NCI-H2029 (cell line): Measurements from ENCODE around the gene APBA2.

Source experiments
- DNase-seq: peaks from one replicate; lab custom pipeline; 2025; lab: John Stamatoyannopoulos, UW

The APBA2 gene

GRCh38 chr15:29102911-29103823 is 217.4 kb downstream of the APBA2 start:
- no peak for DNase-seq

- DNase-seq, result no peak
Measured at GRCh38 chr15:29103824-29104565, 218.2 kb downstream of the APBA2 start.

GRCh38 chr15:29104566-29104880 is 218.7 kb downstream of the APBA2 start:
- DNase-seq, result no peak

DNA sequence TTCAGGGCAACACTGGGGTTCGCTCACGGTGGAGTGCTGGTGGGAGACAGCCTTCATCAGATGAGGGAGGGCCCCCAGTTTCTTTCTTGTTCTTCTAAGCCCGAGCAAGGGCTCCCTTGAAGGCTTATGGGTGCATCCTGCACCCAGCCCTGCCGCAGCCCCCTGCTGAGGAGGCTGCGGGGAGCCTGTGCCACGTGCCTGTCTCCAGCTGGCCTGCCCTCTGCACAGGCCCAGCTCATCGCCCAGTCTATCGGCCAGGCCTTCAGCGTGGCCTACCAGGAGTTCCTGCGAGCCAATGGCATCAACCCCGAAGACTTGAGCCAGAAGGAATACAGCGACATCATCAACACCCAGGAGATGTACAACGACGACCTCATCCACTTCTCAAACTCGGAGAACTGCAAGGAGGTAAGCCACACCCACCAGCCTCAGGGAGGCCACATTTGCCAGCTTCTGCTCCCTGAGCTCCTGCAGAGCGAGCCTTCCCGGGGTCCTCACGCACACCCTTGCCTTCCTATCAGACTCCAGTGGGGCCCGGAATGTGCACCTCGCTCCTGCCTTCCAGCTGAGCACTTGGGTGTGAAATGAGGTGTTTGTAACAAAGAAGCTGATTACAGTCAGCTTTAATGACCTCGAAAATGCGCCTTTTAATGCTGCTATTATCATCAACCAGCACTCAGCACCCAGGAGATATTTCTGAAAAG is 219.5 kb downstream of the APBA2 start:
- no peak for DNase-seq

DNA sequence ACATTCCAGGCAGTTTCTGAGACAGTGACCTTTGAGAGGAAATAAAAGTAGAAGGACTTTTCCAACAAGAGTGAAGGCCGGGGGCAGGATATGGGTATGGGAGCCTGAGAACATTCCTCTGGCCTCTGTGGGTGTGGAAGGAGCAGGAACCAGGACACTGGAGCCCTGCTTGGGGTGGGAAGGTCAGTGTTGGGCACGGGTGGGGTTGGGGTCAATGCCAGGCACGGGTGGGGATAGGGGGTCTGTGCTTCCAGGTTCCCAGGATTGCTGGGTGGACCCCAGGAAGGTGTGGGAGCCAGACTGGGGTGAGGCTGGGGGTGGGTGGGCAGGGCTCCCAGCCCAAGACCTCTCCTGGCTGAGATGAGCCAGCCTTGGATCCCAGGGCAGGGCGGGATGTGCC is 220.3 kb downstream of the APBA2 start:
- DNase-seq, result no peak

DNA sequence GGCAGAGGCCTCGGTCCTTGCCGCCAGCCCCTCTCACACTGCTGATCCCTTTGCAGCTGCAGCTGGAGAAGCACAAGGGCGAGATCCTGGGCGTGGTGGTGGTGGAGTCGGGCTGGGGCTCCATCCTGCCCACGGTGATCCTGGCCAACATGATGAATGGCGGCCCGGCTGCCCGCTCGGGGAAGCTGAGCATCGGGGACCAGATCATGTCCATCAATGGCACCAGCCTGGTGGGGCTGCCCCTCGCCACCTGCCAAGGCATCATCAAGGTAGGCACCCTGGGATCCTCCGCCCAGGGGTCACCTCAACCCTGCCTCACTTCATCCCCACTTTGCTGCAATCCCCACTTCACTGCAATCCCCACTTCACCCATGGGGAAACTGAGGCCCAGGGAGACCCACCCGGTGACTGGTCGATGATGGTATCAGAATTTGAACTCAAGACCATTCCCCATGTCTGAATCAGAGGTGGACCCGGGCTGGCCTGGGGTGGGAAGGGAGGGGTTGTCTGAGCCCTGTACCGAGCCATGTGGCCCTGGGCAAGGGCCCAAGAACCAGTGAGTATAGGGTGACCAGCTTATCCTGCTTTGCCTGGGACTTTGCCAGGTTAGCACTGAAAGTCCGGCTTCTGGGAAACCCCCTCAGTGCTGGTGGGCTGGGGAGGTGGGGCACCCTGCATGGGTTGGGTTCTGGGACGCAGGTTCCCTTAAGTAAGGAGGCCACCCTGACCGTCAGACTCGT is 220.9 kb downstream of the APBA2 start:
- no peak for DNase-seq

DNA sequence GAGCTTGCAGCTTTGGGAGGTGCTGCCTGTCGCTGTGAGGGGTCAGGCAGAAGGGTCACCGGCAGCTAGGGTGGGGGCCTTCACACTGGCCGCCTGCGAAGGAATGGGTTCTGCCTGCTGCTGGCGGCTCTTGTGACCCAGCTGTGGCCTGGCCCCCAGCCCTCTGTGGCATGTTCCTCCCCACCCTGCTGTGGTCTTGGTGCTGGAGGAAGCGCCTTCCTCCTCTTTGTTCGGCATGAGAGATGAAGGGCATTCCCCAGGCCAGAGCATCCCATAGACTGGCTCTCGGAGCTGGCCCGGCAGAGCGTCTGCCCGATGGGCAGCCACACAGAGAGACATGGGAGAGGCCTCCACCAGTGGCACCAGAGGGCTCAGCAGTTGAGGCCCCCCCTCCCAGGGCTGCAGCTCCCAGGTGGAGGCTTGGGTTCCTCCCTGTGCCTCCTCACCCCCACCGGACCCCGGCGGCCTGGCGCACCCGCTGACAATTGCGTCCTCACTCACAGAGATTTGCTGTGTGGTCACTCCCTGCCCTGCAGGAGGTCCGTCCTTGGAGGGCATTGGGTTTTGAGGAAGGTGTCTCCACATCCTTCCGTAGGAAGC is 221.6 kb downstream of the APBA2 start:
- no peak for DNase-seq

GRCh38 chr15:29107971-29108645 is 222.3 kb downstream of the APBA2 start:
- DNase-seq, result no peak

- no peak for DNase-seq
Measured at GRCh38 chr15:29109762-29110161, 224.0 kb downstream of the APBA2 start.

DNA sequence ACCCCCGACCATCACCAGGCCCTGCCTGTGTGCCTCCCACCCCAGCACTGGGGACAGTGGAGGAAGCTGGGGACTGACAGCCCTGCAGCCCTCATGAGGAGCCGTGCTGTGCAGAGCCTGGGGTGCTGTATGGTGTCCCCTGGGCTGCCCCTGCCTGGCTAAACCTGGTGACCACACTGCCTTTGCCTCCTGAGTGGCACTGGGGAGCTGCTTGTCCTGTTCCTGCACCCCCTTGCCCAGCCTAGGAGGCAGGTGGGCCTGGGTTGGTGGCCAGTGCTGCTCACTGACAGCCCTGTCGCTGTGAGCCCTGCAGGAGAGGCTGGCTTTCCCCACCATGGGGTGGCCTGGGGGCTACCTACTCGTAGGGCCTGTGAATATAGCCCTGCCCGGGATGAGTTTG is 224.4 kb downstream of the APBA2 start:
- DNase-seq, result no peak

DNA sequence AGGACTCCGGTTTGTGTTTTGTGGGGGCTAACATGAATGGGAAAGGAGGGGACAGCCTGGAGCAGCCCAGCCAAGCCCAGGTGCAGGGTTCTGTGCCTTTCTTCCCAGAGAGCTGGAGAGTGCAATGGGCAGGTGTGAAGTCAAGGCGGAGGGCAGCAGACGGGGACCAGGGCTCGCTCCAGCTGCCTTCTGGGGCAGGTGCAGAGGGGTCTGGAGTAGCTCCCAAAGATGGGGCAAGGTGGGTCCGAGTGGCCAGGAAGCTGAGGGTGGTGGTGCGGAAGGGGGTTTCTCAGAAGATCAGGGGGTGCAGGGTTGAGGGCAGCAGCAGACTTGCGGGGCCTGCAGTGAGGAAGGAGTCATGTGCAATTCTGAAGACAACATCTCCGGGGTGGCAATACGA is 225.0 kb downstream of the APBA2 start:
- DNase-seq, result no peak

DNA sequence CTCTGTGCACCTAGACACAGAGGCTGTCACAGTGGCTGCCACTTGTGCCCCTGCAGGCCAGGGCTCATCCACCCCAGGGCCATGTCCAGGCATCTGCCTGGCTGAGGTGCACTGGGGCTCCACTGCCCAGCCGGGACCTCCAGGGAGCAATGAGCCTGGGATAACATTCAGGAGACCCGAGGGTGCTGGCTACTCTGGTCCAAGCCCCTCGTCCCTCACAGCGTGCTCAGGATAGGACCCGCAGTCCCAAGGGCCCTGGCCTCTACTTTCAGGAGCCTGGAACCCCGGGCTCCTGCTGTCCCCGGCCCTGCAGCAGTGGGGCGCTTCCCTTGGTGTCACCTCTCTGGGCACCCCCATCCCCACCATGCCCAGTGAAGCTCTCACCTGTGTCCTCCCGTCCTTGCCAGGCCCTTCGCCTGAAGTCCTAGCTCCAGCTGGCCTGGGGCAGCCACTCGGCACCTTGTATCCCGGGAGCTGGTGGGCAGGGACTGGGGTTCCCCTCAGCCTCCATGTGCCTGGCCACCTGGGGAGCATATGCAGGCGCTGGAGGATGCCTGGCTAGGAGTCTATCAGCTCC is 226.0 kb downstream of the APBA2 start:
- no peak for DNase-seq

GRCh38 chr15:29113336-29114220 is 227.8 kb downstream of the APBA2 start:
- no peak for DNase-seq

DNA sequence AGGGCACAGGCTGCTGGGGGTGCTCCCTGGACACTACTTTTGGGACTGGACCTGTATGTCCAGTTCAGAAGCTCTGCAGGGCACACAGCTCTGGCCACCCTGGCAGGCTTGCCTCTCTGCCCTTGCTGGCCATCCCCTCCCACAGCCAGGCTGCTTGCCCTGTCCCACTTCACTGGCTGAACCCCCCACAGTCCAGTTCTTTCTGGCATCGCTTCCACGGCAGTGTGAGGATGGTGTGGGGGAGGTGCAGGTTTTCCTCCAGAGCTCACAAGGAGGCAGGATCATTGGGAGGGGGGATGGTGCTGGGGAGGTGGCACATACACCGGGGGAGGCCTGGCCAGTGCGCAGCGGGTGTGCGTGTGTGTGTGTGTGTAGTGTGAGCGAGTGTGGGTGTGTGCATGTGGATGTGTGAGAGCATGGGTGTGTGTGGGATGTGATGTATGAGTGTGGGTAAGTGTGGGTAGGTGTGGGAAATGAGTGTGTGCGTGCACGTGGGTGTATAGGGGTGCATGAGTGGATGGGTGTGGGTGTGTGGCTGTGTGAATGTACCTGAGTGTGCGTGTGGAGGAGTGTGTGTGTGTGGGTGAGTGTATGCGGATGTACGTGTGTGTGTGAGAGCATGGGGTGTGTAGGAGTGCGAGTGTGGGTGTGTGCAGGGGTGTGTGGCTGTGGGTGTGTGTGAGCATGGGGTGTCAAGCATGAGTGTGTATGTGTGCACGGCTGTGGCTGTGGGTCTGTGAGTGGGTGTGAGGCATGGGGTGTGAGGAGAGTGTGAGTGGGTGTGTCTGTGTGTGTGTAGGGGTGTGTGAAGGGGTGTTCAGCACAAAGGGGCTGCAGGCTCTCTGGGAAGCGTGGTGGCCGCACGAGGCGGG is 228.7 kb downstream of the APBA2 start:
- no peak for DNase-seq

DNA sequence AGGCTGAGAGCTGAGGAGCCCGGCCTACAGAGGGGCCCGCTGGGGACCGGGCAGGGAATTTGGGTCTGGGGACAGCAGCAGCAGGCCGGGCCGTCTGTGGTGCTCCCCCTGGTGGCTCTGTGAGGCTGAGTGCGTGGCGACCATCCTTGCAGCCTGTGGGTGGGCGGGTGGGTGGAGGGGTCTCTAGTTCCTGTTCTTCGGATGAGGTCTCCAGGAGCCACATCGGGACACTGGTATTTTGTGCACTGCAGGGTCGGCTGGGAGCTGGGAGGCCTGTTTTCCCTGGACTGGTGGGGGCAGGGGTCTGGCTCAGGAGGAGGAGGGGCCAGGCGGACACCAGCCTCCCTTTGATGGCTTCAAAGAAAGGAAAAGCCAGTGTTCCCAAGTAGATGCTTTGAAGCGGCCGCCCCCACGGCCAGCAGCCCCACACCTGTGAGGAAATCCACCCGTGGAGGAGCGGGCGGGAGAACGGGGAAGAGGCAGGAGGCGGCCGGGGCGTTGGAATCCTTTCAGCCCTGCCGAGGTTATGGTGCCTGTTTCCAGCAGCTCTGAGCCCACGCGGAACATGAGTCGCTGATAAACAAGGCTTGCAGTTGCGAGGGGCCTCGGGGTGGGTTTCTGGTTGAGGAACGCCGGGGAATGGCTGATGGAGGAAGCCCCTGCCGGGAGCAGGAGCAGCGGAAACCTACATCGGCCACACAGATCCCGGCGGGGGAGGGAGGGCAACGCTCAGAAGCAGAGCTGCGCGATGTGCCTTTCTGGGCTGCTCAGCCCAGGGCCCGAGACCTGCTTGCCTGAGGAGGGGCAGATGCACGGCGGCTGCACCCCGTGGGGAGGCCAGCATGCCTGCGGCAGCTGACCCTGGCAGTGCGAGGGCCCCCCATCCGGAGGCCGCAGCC is 229.6 kb downstream of the APBA2 start:
- DNase-seq, result no peak

GRCh38 chr15:29116970-29117700 is 231.4 kb downstream of the APBA2 start:
- DNase-seq, result no peak

DNA sequence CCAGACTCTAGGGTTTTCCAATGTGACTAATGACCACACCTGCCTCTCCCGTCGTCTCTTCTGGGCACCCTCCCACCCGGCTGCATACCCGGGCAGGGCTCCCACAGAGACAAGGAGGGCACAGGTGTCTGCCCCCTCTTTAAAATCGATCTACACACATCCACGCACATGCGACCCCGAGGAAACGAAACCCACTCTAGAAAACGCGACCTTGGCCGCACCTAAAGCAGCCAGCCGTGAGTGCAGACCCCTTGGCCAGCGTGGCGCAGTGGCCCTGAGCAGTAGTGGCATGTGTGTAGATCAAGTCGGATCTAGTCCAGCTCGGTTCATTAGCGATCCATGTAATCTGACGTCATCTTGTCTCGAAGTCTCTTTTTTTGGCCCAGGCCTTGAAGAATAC is 232.0 kb downstream of the APBA2 start:
- no peak for DNase-seq
